ENCODE data around the gene TMEM258. TPM values are rescaled to one million over a fixed set of nuclear protein-coding genes. Genes with fewer than 3 reads are reported as not detected.
A peak's percentile ranks its signal among the peaks of the same experiment; 100 is the strongest.

TMEM258 gene
- total RNA-seq, 1 donor from 2014 or later = 61.3 TPM

- H3K4me3 ChIP-seq (ENCODE audit: low read depth, low read length) = no peak overlapping the region
- no peaks in the 10 kb centered on the region for H3K27me3 ChIP-seq (ENCODE audit: control insufficient read depth, insufficient read depth, low read length)
- no peak for TF ChIP-seq CTCF (IDR thresholded peaks at IDR 0.05; ENCODE audit: insufficient read depth, low read length, severe bottlenecking)
- DNase-seq (ENCODE audit: low read depth) (no peak), FAIRE-seq (no peak)
- no peaks in the 10 kb centered on the region for H3K36me3 ChIP-seq (ENCODE audit: control insufficient read depth, insufficient read depth, low read length)
Measured at GRCh38 chr11:61817471-61818202, 25.2 kb upstream of the TMEM258 start.

- FAIRE-seq = no peak
- peak; percentile 75 for DNase-seq (ENCODE audit: low read depth)
- peaks cover 1% of the 10 kb centered on the region for H3K36me3 ChIP-seq (ENCODE audit: control insufficient read depth, insufficient read depth, low read length)
- peak; percentile 79 for TF ChIP-seq CTCF (IDR thresholded peaks at IDR 0.05; ENCODE audit: insufficient read depth, low read length, severe bottlenecking)
- H3K4me3 ChIP-seq (ENCODE audit: low read depth, low read length) = peak within 1 kb of the TSS; percentile 63
- H3K27me3 ChIP-seq (ENCODE audit: control insufficient read depth, insufficient read depth, low read length) = no peaks in the 10 kb centered on the region
Measured at GRCh38 chr11:61816736-61817455, 24.5 kb upstream of the TMEM258 start, which contains the start of gene FADS1. Gene FADS1, minus strand, starts transcription at chr11:61817003. Its CDS starts 74 bp downstream, at chr11:61816929.

GRCh38 chr11:61815790-61816735 is 23.7 kb upstream of the TMEM258 start:
- Histone ChIP-seq H3K4me3 (ENCODE audit: low read depth, low read length) (peak overlapping the region; percentile 63), H3K36me3 (ENCODE audit: control insufficient read depth, insufficient read depth, low read length) (peaks cover 1% of the 10 kb centered on the region), H3K27me3 (ENCODE audit: control insufficient read depth, insufficient read depth, low read length) (no peaks in the 10 kb centered on the region)
- no peak for TF ChIP-seq CTCF (IDR thresholded peaks at IDR 0.05; ENCODE audit: insufficient read depth, low read length, severe bottlenecking)
- DNase-seq (ENCODE audit: low read depth) (peak; percentile 84), FAIRE-seq (no peak)

GRCh38 chr11:61814958-61815789 is 22.8 kb upstream of the TMEM258 start:
- Histone ChIP-seq H3K4me3 (ENCODE audit: low read depth, low read length) (peak overlapping the region; percentile 63), H3K27me3 (ENCODE audit: control insufficient read depth, insufficient read depth, low read length) (no peaks in the 10 kb centered on the region), H3K36me3 (ENCODE audit: control insufficient read depth, insufficient read depth, low read length) (peaks cover 3% of the 10 kb centered on the region)
- DNase-seq (ENCODE audit: low read depth) (peak; percentile 75), FAIRE-seq (no peak)
- no peak for TF ChIP-seq CTCF (IDR thresholded peaks at IDR 0.05; ENCODE audit: insufficient read depth, low read length, severe bottlenecking)

Measured in bronchial epithelial cell (primary cell).